Caki2 (cell line): ENCODE data around the gene CEP152. TPM values are rescaled to one million over a fixed set of nuclear protein-coding genes. Genes with fewer than 3 reads are reported as not detected.

Experiments
- DNase-seq: peaks from one replicate; pipeline ENCODE4 v3.0.0-alpha.2; 2015; ENCODE audit warnings: low read depth
- in situ Hi-C: cut with HindIII; loops from 2 replicates; pipeline ENCODE4 v1.10.0; 2016; ENCODE audit warnings: low sequenced_read_pairs, low pct_unique_long_range_greater_than_20kb, mixed read lengths
- total RNA-seq: library from RNA; depleted of rRNA; stranded (reverse); fragments of >200 nt; shearing (Covaris generic); gene quantifications from 2 replicates; pipeline ENCODE4 v1.2.3, GENCODE V29; 2014; ENCODE audit warnings: low replicate concordance

The CEP152 gene
- total RNA-seq, 1 experiment from 2014 or later, result 2.2 TPM

GRCh38 chr15:48781481-48782081, 29.3 kb downstream of the CEP152 start:
- in situ Hi-C loops, result no loop called here
- DNase-seq, result no peak

GRCh38 chr15:48781017-48781416, 29.9 kb downstream of the CEP152 start:
- in situ Hi-C loops, result no loop called here

GRCh38 chr15:48778331-48778730, 32.5 kb downstream of the CEP152 start:
- no peak for DNase-seq
- in situ Hi-C loops, result no loop called here

More at GRCh38 chr15:48781017-48781416, 29.9 kb downstream of the CEP152 start:
- DNase-seq, result no peak

- DNase-seq, result no peak
- in situ Hi-C loops, result no loop called here
These were observed 33.1 kb downstream of the CEP152 start for GRCh38 chr15:48777645-48778330.

- no peak for DNase-seq
- in situ Hi-C loops, result no loop called here
These were observed 35.3 kb downstream of the CEP152 start for GRCh38 chr15:48775546-48775945.

GRCh38 chr15:48774484-48774883, 36.4 kb downstream of the CEP152 start:
- in situ Hi-C loops, result no loop called here
- DNase-seq, result no peak

GRCh38 chr15:48766196-48766595, 44.7 kb downstream of the CEP152 start:
- in situ Hi-C loops, result no loop called here
- no peak for DNase-seq

- in situ Hi-C loops, result no loop called here
These were observed 45.8 kb downstream of the CEP152 start for GRCh38 chr15:48765022-48765421.

GRCh38 chr15:48761393-48762158, 49.3 kb downstream of the CEP152 start:
- peak; percentile 10 for DNase-seq
- in situ Hi-C loops, result no loop called here

More at GRCh38 chr15:48765022-48765421, 45.8 kb downstream of the CEP152 start:
- DNase-seq, result no peak

GRCh38 chr15:48759921-48760320, 50.9 kb downstream of the CEP152 start:
- in situ Hi-C loops, result no loop called here
- DNase-seq, result no peak

- no peak for DNase-seq
- in situ Hi-C loops, result no loop called here
These were observed 53.2 kb downstream of the CEP152 start for GRCh38 chr15:48757661-48758060.

- in situ Hi-C loops, result no loop called here
- no peak for DNase-seq
These were observed 56.9 kb downstream of the CEP152 start for GRCh38 chr15:48754011-48754410.

- no peak for DNase-seq
- in situ Hi-C loops, result no loop called here
These were observed 59.3 kb downstream of the CEP152 start for GRCh38 chr15:48751595-48751994.

- peak; percentile 22 for DNase-seq
These were observed 62.3 kb downstream of the CEP152 start for GRCh38 chr15:48748535-48748934.

GRCh38 chr15:48733615-48734014, 77.3 kb downstream of the CEP152 start:
- DNase-seq, result no peak

More at GRCh38 chr15:48748535-48748934, 62.3 kb downstream of the CEP152 start:
- in situ Hi-C loops, result no loop called here

GRCh38 chr15:48730506-48730905, 80.4 kb downstream of the CEP152 start:
- DNase-seq, result no peak
- in situ Hi-C loops, result no loop called here

More at GRCh38 chr15:48733615-48734014, 77.3 kb downstream of the CEP152 start:
- in situ Hi-C loops, result no loop called here

GRCh38 chr15:48723969-48724368, 86.9 kb downstream of the CEP152 start:
- in situ Hi-C loops, result no loop called here
- no peak for DNase-seq

GRCh38 chr15:48722764-48723661, 87.9 kb downstream of the CEP152 start:
- in situ Hi-C loops, result no loop called here
- DNase-seq, result peak; percentile 72
